ENCODE data around the gene FBP2. TPM values are rescaled to one million over a fixed set of nuclear protein-coding genes. Genes with fewer than 3 reads are reported as not detected.

Gene FBP2
- total and polyA plus RNA-seq, 2 donors (not counting 1 experiment from before 2014, with no cell fraction given), result not detected

DNA sequence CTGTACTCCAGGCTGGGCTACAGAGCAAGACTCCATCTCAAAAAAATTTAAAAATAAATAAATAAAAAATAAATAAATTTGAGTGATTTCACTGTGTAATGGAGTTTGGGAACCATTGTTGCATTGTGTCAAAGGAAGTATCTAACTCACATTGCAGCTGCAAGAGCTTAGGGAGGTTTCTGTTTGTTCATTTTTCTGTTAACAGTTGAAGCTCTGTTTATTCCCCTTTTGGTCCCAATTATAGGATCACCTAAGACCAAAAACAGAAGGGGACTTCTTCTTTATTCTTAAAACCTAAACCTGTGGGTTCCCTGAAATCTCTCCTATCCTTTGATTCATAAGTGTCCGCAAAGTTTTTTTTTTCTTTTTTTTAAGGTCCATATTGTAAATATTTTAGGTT, 67.4 kb downstream of the FBP2 start:
- Mint-ChIP-seq H3K4me3 (no peak overlapping the region), H3K4me1 (peaks cover 1% of the 10 kb centered on the region), H3K9me3 (ENCODE audit: insufficient read depth) (peaks cover 2% of the 10 kb centered on the region), H3K27me3 (peaks cover 14% of the 10 kb centered on the region), H3K27ac (no peak overlapping the region)
- no peak overlapping the region for H3K4me3 ChIP-seq (ENCODE audit: control extremely low read depth in 1 of 5, extremely low read depth in 1 of 5, insufficient read depth in 1 of 5, low read depth in 2 of 5, low read length in 4 of 5)
- H3K36me3 ChIP-seq (replicated peaks in 1 of 2; ENCODE audit: control extremely low read depth in 1 of 2, control insufficient read depth in 1 of 2, extremely low read depth in 1 of 2, insufficient read depth in 2 of 2, low read length in 1 of 2), result no peaks in the 10 kb centered on the region
- no peaks in the 10 kb centered on the region for H3K9me3 ChIP-seq (ENCODE audit: control extremely low read depth in 1 of 3, control insufficient read depth in 2 of 3, insufficient read depth in 1 of 3, low read length in 2 of 3)
- intact Hi-C loops (cut with micrococcal nuclease), result no loop called here
- H3K4me2 ChIP-seq (replicated peaks; ENCODE audit: low read depth, low read length, poor library complexity, severe bottlenecking), result no peak overlapping the region
- no peaks in the 10 kb centered on the region for H3K4me1 ChIP-seq (ENCODE audit: control insufficient read depth in 2 of 2, insufficient read depth in 2 of 2, low read length in 2 of 2)
- POLR2A ChIA-PET, result no interaction called here
- H4K20me1 ChIP-seq (ENCODE audit: control insufficient read depth, insufficient read depth, low read length, poor library complexity, severe bottlenecking), result no peaks in the 10 kb centered on the region
- no peaks in the 10 kb centered on the region for H3K27me3 ChIP-seq (replicated peaks in 1 of 4; ENCODE audit: control extremely low read depth in 1 of 4, control insufficient read depth in 3 of 4, insufficient read depth in 4 of 4, low read length in 3 of 4)
- CTCF ChIA-PET, result no interaction called here
- H3K9ac ChIP-seq (ENCODE audit: low read length), result no peak overlapping the region
- ATAC-seq (ENCODE audit: low read depth) (no peak), DNase-seq (no peak)
- TF ChIP-seq, protein P1, sequence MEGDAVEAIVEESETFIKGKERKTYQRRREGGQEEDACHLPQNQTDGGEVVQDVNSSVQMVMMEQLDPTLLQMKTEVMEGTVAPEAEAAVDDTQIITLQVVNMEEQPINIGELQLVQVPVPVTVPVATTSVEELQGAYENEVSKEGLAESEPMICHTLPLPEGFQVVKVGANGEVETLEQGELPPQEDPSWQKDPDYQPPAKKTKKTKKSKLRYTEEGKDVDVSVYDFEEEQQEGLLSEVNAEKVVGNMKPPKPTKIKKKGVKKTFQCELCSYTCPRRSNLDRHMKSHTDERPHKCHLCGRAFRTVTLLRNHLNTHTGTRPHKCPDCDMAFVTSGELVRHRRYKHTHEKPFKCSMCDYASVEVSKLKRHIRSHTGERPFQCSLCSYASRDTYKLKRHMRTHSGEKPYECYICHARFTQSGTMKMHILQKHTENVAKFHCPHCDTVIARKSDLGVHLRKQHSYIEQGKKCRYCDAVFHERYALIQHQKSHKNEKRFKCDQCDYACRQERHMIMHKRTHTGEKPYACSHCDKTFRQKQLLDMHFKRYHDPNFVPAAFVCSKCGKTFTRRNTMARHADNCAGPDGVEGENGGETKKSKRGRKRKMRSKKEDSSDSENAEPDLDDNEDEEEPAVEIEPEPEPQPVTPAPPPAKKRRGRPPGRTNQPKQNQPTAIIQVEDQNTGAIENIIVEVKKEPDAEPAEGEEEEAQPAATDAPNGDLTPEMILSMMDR (IDR thresholded peaks at IDR 0.05), result no peak
- TF ChIP-seq EZH2 (IDR thresholded peaks at IDR 0.05; ENCODE audit: borderline replicate concordance, insufficient read depth, low read depth, low read length, poor library complexity, severe bottlenecking), result no peak
- no peak overlapping the region for H3K27ac ChIP-seq (ENCODE audit: low read length in 2 of 2)
- WGBS (ENCODE audit: insufficient coverage), result no CpG with 5 or more reads among the region's 1 CpG
- no peak overlapping the region for H2AFZ ChIP-seq (ENCODE audit: insufficient read depth, low read depth, low read length, poor library complexity, severe bottlenecking)
- H3K79me2 ChIP-seq (ENCODE audit: control insufficient read depth, insufficient read depth, low read length), result no peaks in the 10 kb centered on the region

DNA sequence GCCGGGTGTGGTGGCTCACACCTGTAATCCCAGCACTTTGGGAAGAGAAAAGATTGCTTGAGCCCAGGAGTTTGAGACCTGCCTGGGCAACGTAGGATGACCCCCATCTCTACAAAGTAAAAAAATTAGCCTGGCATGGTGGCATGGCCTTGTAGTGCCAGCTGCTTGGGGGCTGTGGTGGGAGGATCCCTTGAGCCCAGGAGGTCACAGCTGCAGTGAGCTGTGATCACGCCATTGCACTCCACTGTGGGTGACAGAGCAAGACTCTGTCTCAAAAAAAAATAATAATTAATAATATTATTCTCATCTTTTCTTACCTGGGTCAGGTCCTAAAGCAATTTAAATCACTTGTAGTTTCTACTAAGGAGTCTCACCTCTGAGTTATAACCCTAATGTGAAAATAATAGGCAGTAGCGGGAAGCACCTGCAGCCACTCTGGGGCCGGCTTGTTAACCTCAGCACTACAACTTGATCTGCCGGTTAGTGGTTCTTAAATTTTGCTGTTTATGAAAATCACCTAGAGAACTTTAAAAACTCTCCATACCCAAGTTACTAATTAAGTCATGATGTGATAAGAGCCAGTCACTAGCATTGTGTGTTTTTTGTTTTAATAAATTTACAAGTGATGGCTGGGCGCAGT, 68.1 kb downstream of the FBP2 start:
- no peak overlapping the region for H3K4me3 Mint-ChIP-seq
- no peak overlapping the region for H2AFZ ChIP-seq (ENCODE audit: insufficient read depth, low read depth, low read length, poor library complexity, severe bottlenecking)
- ChIA-PET CTCF (no interaction called here), POLR2A (no interaction called here)
- intact Hi-C loops (cut with micrococcal nuclease), result no loop called here
- no peaks in the 10 kb centered on the region for H3K36me3 ChIP-seq (replicated peaks in 1 of 2; ENCODE audit: control extremely low read depth in 1 of 2, control insufficient read depth in 1 of 2, extremely low read depth in 1 of 2, insufficient read depth in 2 of 2, low read length in 1 of 2)
- DNase-seq (no peak), ATAC-seq (ENCODE audit: low read depth) (no peak)
- no peaks in the 10 kb centered on the region for H4K20me1 ChIP-seq (ENCODE audit: control insufficient read depth, insufficient read depth, low read length, poor library complexity, severe bottlenecking)
- H3K9me3 ChIP-seq (ENCODE audit: control extremely low read depth in 1 of 3, control insufficient read depth in 2 of 3, insufficient read depth in 1 of 3, low read length in 2 of 3), result no peaks in the 10 kb centered on the region
- H3K27ac Mint-ChIP-seq, result no peak overlapping the region
- TF ChIP-seq, protein P1 (IDR thresholded peaks at IDR 0.05), result no peak
- no peak for TF ChIP-seq EZH2 (IDR thresholded peaks at IDR 0.05; ENCODE audit: borderline replicate concordance, insufficient read depth, low read depth, low read length, poor library complexity, severe bottlenecking)
- H3K27me3 Mint-ChIP-seq, result peaks cover 12% of the 10 kb centered on the region
- no CpG with 5 or more reads among the region's 7 CpGs for WGBS (ENCODE audit: insufficient coverage)
- no peak overlapping the region for H3K9ac ChIP-seq (ENCODE audit: low read length)
- no peak overlapping the region for H3K27ac ChIP-seq (ENCODE audit: low read length in 2 of 2)
- H3K9me3 Mint-ChIP-seq (ENCODE audit: insufficient read depth), result no peaks in the 10 kb centered on the region
- no peaks in the 10 kb centered on the region for H3K79me2 ChIP-seq (ENCODE audit: control insufficient read depth, insufficient read depth, low read length)
- H3K27me3 ChIP-seq (replicated peaks in 1 of 4; ENCODE audit: control extremely low read depth in 1 of 4, control insufficient read depth in 3 of 4, insufficient read depth in 4 of 4, low read length in 3 of 4), result no peaks in the 10 kb centered on the region
- peaks cover 1% of the 10 kb centered on the region for H3K4me1 Mint-ChIP-seq
- H3K4me3 ChIP-seq (ENCODE audit: control extremely low read depth in 1 of 5, extremely low read depth in 1 of 5, insufficient read depth in 1 of 5, low read depth in 2 of 5, low read length in 4 of 5), result no peak overlapping the region
- H3K4me2 ChIP-seq (replicated peaks; ENCODE audit: low read depth, low read length, poor library complexity, severe bottlenecking), result no peak overlapping the region
- no peaks in the 10 kb centered on the region for H3K4me1 ChIP-seq (ENCODE audit: control insufficient read depth in 2 of 2, insufficient read depth in 2 of 2, low read length in 2 of 2)

All from B cell (primary cell).